ENCODE measurements around the gene ASRGL1.

Gene ASRGL1

DNA sequence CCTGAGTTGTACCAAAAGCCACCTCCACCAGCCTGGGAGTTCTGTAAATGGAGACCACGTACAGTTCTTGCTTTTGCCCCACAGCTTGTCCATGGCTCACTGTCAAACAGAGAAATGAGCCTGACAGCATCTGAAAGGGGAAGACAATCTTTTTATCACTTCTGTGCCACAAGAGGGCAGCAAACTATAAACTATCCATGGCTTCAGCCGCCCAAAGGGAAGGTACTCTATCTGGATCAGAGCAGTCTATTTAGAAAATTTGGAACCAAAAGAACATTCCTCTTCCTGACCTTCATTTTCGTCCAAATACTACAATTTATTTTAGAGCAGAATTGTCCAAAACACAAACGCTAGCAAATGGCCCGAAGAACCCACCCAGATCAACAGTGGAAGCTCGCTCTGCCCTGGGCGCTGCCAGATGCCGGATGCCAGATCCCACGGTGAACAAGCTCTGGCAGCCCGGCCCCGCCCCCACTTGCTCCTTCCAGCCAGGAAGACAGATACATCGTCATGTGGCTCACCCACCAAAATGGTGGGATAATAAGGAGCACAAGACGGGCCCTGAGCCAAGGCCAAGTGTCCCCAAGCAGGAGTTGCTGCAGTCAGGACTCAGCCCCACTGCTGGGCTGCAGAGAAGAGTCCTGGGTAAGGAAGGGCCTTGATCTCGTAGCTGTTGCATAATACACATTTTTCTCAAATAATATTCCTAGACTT, 57.7 kb downstream of the ASRGL1 start:
- DNase-seq: peak; percentile 46

DNA sequence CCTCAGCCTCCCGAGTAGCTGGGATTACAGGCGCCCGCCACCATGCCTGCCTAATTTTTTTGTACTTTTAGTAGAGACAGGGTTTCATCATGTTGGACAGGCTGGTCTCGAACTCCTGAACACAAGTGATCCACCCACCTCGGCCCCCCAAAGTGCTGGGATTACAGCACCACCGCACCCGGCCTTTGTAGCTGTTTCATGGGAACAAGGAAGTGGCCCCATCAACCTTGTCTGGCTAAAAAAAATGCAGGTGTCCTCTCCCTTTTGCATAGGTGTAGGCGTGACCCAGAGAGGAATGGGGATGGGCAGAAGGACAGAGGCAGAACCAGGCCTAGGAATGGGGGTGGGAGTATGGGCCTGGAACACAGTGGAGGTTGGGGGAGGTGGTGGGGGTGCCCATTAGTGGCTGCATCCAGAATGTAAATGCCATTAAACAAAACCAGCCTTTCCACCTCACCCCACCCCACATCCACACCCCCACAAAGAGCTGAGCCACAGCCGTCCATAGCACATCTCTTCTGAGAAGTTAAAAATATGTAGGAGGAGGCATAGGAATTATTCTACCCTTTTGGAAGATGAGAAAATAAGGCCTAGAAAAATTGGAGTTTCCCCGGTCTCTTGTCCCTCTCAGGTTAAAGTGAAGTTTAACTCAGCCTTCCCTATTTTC, 58.8 kb downstream of the ASRGL1 start:
- no peak for DNase-seq

DNA sequence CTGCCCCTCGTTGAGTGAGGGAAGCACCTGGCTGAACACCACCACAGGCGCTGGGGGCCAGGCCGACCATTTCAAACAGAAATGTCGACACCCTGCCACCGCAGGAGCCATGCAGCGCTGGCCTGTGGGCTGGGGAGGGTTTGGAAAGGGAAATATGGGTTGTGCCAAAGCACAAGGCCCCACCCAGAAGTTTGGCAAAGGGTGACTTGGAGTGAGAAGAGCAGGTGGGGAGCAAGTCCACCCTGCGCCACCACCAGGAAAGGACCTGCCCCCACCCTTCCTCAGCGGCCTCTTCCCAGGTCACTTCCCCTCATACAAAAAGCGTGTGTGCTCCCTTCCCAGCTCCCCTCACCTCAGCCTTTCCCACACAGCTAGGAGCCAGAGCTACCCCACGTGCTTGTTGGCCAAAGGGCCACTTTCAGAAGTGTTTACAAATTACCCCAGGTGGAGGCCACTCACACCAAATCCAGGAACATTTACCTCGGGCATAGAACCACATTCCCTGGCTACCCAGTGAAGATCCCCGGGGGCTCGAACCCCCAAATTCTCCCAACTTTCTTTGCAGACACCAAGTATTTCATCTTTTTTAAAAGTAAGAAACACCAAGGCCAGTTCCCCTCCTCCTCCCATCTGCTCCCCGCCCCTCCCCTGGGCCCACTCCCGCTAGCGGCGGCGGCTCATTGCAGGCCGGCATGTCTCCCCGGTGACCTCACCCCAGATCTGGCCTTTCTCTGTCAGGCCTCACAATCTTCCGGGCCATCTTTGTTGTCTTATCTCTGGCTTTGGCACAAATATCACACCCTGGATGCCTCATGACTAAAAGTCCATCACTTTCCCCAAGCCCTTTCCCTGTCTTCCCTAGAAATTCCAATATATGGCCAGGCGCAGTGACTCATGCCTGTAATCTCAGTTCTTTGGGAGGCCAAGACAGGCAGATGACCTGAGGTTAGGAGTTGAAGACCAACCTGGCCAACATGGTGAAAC, 61.1 kb downstream of the ASRGL1 start:
- no peak for DNase-seq

DNA sequence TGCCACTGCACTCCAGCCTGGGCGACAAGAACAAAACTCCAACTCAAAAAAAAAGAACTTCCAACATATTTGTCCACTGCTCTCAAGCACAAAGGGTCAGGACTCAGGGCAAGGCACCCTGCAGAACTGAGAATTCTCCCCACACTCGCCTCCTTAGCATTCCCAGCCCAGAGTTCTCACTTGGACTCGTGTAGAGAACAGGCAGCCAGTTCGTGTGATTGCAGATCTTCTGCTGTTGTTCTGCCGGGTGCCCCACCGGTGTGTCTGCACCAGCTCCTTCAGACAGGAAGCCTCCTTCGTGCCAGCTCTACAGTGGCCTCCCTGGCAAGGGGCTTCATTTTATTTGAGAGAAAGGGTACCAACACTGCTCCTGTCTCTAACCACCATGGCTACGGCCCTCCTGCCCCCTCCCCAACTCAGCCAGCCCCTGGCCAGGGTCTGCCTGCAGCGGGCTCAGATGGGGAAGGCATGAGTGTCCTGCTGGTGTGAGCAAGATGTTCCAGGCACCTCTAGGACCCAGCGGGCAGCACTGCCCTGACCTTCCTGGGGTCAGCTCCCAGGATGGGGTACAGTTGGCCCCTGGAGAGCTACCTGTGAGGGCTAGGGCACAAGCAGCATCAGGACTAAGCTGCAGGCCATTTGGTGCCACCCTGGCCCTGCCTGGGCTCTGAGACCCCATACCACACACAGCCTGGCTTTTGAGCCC, 62.1 kb downstream of the ASRGL1 start:
- DNase-seq: no peak

DNA sequence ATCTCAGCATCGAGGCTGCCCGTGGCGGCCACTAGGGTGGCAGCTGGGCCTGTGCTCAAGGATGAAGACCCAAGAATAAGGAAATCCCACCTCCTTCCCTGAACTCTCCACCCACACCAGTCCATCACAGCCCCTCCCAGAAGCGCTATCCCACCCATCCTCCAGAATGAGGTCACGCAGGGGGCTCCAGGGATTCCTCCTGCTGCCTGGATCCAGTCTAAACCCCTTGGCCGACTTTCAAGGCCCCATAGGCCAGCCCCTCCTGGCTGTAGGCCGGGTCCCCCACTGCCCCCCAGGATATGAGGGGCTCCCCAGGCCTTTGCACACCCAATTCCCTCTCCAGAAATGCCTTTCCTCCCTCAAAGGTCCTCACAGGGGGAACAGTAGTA, 62.6 kb downstream of the ASRGL1 start:
- DNase-seq: no peak

DNA sequence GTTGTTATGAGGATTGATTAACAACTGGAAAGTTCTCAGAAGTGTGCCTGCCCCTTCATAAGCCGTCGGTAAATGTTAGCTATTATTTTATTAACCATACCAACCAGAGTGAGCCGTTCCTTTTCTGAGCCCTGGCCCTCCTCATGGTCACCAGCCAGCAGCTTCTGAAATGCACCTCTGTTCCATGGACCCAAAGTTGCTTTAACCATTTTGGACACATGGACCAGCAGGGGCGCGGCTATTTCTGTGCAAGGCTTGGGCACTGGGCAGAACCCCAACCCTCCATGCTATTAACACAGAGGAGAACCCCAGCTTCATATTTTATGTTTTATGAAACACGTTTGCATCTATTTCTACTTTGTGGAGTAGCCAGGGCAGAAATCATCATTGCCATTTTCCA, 63.0 kb downstream of the ASRGL1 start:
- no peak for DNase-seq

DNA sequence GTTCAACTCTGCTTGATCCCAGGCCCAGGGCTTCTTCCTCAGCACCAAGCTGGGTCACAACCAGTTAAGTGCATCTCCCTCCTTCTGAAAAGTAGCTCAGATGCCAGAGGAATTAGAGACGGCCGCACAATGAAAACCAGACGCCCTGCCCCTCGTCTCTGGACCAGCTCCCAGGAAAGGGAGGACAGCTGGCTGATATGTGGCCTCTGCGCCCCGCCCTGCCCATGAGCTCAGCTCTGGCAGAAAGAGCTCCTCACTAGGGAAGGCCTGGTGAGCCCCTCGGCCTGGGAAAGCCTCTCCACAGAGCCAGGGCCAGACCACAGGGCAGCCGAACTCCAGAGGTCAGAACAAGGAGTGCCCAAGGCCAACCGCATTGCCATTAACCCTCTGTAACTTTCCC, 63.5 kb downstream of the ASRGL1 start:
- no peak for DNase-seq

DNA sequence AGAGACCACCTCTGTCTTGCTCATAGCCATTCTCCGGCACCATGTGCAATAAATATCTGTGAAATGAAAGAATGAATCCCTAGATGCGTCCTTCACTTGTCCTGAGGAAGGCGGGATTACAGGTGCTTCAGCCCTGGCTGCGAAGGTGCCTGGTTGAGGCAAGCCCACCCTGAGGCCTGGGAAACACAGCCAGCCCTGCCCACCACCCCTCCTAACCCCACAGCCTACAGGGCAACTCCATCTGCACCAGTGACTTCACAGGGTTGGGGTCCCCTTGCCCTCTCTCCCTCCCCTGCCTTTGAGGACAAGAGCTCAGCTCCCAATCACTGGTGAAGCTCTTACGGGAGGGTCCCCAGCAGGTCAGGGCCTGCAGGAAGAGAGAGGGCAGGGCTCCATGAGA, 64.1 kb downstream of the ASRGL1 start:
- no peak for DNase-seq

DNA sequence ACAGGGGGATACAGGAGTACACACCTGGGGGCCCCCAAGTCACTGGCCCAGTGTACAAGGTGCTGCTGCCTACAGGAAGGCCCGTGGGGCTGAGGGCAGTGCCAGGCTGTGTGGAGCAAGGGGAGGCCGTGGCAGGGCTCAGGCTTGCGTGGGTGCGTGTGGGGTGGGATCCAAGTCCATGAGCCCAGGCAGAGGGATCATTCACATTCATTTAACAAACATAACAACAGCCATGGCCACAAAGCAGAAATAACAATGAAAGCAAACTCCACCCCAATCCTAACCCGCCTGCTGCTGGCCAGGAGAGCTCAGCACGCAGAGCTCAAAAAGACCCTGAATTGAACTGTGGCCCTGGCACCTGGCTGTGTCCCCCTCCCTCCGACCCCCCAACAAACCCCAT, 64.6 kb downstream of the ASRGL1 start:
- DNase-seq: no peak

DNA sequence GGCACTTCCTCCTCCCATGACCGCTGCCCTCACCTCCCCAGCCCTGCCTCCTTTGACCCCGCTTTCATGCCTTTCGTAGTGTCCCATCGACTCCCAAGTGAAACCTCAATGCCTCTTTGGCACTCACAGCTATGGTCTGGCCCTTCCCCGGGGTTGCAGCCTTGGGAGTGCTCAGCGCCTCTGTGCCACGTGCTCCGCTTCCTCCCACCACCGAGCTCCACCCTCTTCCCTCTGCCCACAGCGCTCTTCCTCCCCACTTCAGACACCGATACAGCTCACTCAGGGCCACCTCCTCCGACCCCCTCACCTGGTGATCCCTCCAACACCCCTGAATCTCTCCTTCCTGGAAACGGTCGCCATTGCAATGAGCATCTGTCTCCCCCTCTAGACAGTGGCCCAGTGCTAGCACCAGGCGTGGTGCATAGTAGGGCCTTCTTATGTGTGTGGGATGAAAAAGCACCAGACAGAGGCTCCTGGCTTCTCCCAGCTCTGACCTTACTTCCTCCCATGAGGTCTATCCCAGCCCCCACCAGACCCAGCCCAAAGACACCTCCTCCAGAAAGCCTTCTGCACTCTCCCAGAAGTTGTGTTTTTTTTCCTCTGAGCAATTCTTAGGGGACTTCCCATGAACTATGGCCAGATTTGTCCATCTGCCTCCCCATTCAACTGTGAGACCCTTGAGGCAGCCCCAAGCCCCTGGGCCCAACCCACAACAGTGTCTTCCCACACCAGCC, 65.1 kb downstream of the ASRGL1 start:
- peak; percentile 70 for DNase-seq

DNA sequence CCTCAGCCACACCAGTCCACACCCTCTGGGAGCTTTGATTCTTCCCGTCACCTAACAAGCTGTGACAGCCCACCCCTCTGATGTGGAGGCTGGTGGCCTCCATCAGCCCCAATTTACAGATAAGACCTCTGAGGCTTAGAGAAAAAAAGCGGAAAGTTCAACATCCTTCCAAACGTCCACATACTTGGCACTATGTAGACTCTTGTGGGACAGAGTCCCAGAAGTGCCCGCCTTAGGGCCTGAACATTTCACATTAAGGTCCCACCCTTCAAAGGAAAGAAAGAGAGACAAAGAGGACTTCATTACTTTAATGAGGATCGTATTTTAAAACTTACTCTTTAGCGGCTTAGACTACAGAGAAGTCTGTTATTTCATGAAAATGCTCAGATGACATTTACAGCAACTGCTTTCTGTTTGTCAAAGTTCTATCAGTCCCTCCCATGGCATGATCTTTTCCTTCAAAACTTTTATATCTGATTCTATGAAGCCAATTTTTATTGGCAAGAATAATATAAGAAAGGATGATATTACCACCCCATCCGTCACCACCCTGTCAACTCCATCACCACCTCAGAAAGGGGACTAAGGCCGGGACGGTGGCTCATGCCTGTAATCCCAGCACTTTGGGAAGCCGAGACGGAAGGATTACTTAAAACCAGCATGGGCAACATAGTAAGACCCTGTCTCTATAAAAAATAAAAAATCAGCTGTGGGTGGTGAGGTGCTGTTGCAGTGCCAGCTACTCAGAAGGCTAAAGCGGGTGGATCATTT, 65.9 kb downstream of the ASRGL1 start:
- DNase-seq: no peak

DNA sequence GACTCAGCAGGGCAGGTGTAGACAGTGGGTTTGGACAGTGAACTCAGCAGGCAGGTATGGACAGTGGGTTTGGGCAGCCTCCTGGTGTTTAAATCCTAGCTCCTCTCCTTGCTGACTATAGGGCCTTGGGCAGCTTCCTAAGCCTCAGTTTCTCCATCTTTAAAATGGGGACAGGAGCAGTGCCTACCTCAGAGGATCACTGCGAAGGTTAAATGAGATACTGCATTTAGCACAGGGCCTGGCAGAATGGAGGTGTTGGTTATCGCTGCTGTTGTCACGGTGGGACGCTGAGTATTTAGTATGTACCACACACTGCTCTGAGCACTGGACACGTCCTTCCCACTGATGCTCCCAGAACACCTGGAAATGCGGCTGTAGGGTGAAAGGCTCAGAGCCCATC, 67.2 kb downstream of the ASRGL1 start:
- DNase-seq: no peak

DNA sequence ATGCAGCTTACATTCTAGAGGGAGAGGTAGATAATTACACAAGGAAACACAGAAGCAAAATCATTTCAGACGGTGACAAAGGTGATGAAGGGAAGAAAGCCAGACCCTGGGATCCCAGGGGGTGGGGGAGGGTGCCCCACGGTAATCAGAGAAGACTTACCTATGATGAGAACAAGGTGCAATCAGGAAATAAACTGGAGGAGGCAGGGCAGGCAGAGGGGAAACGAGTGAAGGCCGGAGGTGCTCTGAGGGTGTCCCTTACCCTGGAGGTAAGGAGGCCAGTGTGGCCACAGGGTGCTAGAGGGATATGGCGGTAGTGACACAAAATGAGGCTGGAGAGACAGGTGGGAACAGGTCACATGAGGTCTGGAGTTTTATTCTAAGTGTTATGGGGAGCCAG, 67.7 kb downstream of the ASRGL1 start:
- no peak for DNase-seq

DNA sequence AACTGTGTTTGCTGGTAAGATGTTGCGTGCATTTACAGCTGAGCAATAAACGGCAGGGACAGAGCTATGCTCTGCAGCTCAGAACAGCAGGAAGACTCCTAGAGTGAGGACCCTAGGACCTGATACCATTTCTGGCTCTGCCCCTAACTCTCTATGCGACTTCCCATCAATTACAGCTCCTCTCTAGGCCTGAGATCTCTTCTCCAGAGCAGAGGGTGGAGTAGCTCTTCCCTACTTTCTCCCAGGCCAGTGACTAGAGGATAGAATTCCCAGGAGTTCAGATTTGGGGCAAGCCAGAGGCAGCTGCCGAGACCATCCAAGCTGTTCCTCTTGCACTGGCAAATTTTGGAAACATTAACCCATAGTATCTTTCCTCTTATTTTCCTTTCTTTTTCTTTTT, 68.8 kb downstream of the ASRGL1 start:
- no peak for DNase-seq

DNA sequence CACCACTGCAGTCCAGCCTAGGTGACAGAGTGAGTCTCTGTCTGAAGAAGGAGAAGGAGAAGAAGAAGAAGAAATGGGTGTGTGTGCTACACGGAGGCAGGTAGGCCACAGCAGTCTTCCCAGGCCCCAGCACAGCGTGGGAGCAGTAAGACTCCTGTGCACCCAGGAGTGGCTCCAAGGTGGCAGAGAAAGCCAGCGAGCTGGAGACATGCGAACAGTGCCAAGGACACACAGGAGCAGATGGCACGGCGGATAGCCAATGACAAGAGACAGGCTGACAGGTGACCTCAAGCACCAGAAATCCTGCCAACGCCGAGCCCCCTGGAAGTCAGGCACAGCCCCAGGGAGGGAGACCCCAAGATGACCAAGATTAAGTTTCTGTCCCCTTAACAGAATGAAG, 72.6 kb downstream of the ASRGL1 start:
- DNase-seq: no peak

DNA sequence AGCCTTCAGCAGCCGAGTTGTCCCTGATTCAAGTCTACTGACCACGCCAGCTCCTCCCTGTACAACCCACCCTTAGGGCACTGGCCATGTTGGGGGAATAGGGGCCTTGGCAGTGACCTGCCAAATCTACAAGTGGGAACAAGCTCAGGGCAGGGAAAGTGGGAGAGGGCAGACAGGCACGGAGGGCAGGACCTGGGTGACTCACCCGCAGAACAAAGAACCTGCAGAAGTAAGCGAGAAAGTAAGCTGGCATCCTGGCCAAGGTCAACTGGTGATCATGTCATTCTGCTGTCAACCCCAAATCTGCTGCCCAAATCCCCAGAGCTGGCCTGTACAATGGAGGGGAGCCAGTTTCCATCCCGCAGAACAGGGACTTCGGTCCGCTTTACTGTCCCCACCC, 73.7 kb downstream of the ASRGL1 start:
- DNase-seq: no peak

DNA sequence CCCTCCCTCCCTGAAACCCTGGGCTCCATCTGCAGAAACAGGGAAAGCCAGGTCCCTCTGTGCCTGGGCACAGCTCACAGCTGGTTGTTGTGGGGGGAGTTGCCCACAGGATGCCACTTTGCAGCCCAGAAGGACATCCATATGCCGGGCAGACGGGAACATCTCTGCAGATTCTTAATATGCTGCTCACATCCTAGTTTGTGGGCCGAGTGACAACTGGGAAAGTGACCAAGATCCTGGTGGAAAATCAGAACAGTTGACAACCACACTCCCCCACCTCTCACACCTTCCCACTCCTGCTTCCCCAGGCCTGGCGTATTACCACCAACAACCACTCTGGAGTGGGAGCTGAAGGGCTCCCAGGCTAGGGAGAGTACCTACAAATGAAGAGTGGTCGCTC, 74.3 kb downstream of the ASRGL1 start:
- no peak for DNase-seq

DNA sequence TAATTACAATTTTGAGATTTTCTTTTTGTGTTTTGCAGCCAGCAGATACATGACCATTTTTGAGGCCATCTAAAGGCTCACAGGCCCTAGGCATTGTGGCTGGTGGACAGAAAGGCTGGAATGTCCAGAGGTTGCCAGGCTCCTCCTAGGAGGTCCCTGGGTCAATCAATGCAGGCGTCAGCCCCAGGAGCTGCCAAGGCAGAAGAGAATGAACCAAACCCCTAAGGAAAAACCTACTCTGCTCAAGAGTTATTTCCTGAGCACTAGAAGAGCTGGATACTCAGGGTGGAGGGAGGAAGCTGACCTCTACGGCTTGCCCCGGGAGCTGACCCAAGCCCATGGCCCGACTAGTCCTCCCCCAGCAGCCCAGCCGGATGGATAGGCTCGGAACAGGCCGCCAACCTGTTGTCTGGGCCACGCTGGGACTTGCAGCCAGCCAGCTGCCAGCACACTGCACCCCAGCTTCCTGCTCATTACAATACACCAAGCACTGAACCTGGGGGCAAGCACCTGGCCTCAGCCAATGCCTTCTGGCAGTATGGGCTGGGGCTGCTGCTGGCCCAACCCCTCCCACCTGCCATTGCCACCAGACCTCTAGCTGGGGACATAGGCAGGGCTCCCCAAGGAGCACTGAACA, 75.9 kb downstream of the ASRGL1 start:
- no peak for DNase-seq

DNA sequence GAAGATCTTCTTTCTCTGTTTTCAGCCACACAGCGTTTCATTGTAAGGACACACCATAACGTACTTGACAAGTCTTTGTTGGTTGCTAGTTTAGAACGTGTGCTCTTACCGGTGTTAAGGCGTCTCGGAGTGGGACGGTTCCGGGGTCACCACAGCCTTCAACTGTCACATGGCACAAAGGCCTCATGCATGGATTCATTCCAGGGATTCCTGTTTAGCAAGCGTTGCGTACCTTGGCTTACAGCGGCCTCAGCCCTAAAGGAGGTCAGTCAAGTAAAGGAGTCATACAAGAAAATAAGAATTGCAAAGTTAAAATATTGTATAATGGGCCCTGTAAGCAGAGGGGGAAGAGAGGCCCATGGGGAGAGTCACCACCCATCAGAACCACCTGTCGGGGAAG, 79.3 kb downstream of the ASRGL1 start:
- DNase-seq: no peak

DNA sequence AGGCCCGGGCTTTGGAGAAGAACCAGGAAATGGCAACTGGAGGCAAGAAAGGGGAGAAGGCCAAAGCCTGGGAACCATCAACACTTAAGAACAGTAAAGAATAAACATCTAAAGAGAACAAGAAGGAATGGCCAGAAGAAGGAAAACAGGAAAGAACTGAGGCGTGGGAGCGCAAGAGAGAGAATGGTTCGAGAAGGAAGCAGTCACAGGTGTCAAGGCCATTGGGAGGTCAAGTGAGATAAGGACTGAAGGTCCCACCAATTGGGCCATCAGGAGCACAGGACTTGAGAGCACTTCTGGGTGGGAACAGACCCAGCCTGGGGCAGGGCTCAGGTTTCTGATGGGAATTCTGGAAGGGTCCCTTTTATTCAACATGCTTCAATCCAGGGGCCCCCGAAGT, 80.9 kb downstream of the ASRGL1 start:
- DNase-seq: no peak

DNA sequence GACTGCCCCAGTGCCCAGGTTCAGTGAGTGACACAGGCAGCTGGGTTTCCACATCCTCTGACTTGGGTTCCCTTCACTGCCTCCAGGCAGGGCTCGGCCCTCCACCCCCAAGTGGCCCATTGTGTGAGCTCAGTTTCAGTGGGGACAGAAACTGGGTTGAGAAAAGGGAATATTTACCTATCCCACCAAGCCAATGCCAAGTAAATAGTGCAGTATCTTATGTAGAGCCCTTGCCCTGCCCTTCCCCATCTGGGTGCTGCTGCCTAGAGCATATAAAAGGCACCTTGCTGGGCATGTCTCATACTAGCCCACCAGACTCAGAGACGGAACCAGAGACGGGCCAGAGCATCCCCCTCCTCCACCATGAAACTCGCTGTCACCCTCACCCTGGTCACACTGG, 81.5 kb downstream of the ASRGL1 start, which contains the start of gene SCGB1A1:
SCGB1A1 (plus strand) TSS at position 301 of the 400 bp plus-strand sequence; CDS start at position 364, 63 bp downstream.
- no peak for DNase-seq
